Measurements from ENCODE around the gene KIF20B. TPM values are rescaled to one million over a fixed set of nuclear protein-coding genes. Genes with fewer than 3 reads are reported as not detected.

Gene KIF20B
- total and polyA plus RNA-seq, 12 donors, result 0.74 to 8.5 (median 2.8) TPM

- ATAC-seq (no peak), DNase-seq (no peak)
- intact Hi-C loops (cut with DNase I), result loop anchor here in 2 of 10 donors (10.0 kb wide), 2 partner anchors 115 to 265 kb away; no protein-coding TSS in a partner anchor
- Histone ChIP-seq H3K27me3 (no peaks in the 10 kb centered on the region), H3K27ac (no peak overlapping the region), H3K9me3 (no peaks in the 10 kb centered on the region), H3K36me3 (peaks cover 0 to 6% (median 0%) of the 10 kb centered on the region in 9 donors), H3K4me3 (no peak overlapping the region), H3K4me1 (no peaks in the 10 kb centered on the region)
- 83 to 86% methylated on average over 2 of the region's 2 CpGs for WGBS, 2 donors
- TF ChIP-seq, protein P1, sequence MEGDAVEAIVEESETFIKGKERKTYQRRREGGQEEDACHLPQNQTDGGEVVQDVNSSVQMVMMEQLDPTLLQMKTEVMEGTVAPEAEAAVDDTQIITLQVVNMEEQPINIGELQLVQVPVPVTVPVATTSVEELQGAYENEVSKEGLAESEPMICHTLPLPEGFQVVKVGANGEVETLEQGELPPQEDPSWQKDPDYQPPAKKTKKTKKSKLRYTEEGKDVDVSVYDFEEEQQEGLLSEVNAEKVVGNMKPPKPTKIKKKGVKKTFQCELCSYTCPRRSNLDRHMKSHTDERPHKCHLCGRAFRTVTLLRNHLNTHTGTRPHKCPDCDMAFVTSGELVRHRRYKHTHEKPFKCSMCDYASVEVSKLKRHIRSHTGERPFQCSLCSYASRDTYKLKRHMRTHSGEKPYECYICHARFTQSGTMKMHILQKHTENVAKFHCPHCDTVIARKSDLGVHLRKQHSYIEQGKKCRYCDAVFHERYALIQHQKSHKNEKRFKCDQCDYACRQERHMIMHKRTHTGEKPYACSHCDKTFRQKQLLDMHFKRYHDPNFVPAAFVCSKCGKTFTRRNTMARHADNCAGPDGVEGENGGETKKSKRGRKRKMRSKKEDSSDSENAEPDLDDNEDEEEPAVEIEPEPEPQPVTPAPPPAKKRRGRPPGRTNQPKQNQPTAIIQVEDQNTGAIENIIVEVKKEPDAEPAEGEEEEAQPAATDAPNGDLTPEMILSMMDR (IDR thresholded peaks at IDR 0.05), result no peak
These were observed 11.4 kb upstream of the KIF20B start for GRCh38 chr10:89690027-89690426.

GRCh38 chr10:89692416-89692815, 9.0 kb upstream of the KIF20B start:
- WGBS, 2 donors, result 81 to 92% methylated on average over 4 of the region's 4 CpGs
- intact Hi-C loops (cut with DNase I), result loop anchor here in 2 of 10 donors (10.0 kb wide), 2 partner anchors 118 to 268 kb away; no protein-coding TSS in a partner anchor
- H3K27ac ChIP-seq, result no peak overlapping the region

DNA sequence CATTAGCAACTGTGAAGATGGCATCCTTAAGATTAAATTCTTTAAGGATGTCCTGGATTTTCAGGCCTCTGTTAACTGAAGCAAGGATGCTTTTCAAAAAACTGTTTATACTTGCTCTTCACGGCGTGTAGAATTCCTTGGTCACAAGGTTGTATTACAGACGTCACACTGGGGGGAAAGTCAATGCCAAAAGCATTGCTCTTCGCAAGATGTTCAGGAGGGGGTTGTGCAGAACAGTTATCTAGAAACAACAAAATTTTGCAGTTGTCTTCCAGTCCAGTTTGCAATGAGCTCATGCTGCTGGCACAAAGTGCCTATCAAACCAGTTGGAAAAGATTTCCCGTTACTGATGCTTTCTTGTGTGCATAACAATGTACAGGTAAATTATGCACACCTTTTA, 8.2 kb upstream of the KIF20B start:
- DNase-seq, result no peak
- intact Hi-C loops (cut with DNase I), result loop anchor here in 2 of 10 donors (10.0 kb wide), 2 partner anchors 118 to 268 kb away; no protein-coding TSS in a partner anchor
- ATAC-seq, result no peak
- no peak overlapping the region for H3K27ac ChIP-seq
- WGBS, 2 donors, result 94 to 95% methylated on average over 5 of the region's 5 CpGs
- H3K36me3 ChIP-seq, result peaks cover 0 to 6% (median 0%) of the 10 kb centered on the region in 9 donors
- TF ChIP-seq, protein P1 (IDR thresholded peaks at IDR 0.05), result no peak
- H3K9me3 ChIP-seq, result no peaks in the 10 kb centered on the region
- no peaks in the 10 kb centered on the region for H3K27me3 ChIP-seq
- no peak overlapping the region for H3K4me3 ChIP-seq
- H3K4me1 ChIP-seq, result no peaks in the 10 kb centered on the region

More at GRCh38 chr10:89692416-89692815, 9.0 kb upstream of the KIF20B start:
- peaks cover 0 to 6% (median 0%) of the 10 kb centered on the region in 9 donors for H3K36me3 ChIP-seq
- no peak overlapping the region for H3K4me3 ChIP-seq
- H3K4me1 ChIP-seq, result no peaks in the 10 kb centered on the region
- no peak for DNase-seq
- H3K27me3 ChIP-seq, result no peaks in the 10 kb centered on the region
- H3K9me3 ChIP-seq, result no peaks in the 10 kb centered on the region
- ATAC-seq, result no peak
- TF ChIP-seq, protein P1 (IDR thresholded peaks at IDR 0.05), result no peak

GRCh38 chr10:89695307-89695706, 6.1 kb upstream of the KIF20B start:
- intact Hi-C loops (cut with DNase I), result loop anchor here in 2 of 10 donors (10.0 kb wide), 2 partner anchors 121 to 271 kb away; no protein-coding TSS in a partner anchor

More at GRCh38 chr10:89695307-89695706, 6.1 kb upstream of the KIF20B start:
- Histone ChIP-seq H3K4me3 (no peak overlapping the region), H3K36me3 (peaks cover 0 to 6% (median 0%) of the 10 kb centered on the region in 9 donors), H3K4me1 (peaks cover 0 to 3% (median 0%) of the 10 kb centered on the region in 9 donors), H3K27ac (no peak overlapping the region), H3K9me3 (no peaks in the 10 kb centered on the region), H3K27me3 (no peaks in the 10 kb centered on the region)
- 94 to 96% methylated on average over 3 of the region's 3 CpGs for WGBS, 2 donors
- ATAC-seq, result no peak
- TF ChIP-seq, protein P1 (IDR thresholded peaks at IDR 0.05), result no peak
- no peak for DNase-seq
